ENCODE measurements around the gene RBM46. TPM values are rescaled to one million over a fixed set of nuclear protein-coding genes. Genes with fewer than 3 reads are reported as not detected.

The RBM46 gene
- total RNA-seq, 1 experiment from 2014 or later, result not detected

- in situ Hi-C loops (cut with HindIII; ENCODE audit: low pct_unique_long_range_greater_than_20kb, low sequenced_read_pairs), result no loop called here
- no TSS peak for BruUV-seq (replicated peaks)
These were observed 42.0 kb upstream of the RBM46 start for GRCh38 chr4:154739111-154739510.

GRCh38 chr4:154740462-154740861, 40.6 kb upstream of the RBM46 start:
- ATAC-seq, result no peak
- no TSS peak for BruUV-seq (replicated peaks)
- Histone ChIP-seq H3K9me3 (ENCODE audit: control insufficient read depth, insufficient read depth, low read depth, low read length) (no peaks in the 10 kb centered on the region), H3K4me3 (ENCODE audit: low read depth in 2 of 2, low read length in 2 of 2) (no peak overlapping the region), H3K36me3 (ENCODE audit: control insufficient read depth, insufficient read depth, low read length) (no peaks in the 10 kb centered on the region), H3K27me3 (ENCODE audit: control insufficient read depth, insufficient read depth, low read length) (no peaks in the 10 kb centered on the region; the same call in 1 of the 2 replicates), H3K27ac (ENCODE audit: low read length) (no peak overlapping the region), H3K4me1 (ENCODE audit: control insufficient read depth, insufficient read depth, low read length) (no peaks in the 10 kb centered on the region)
- DNase-seq (ENCODE audit: low read depth, low spot score), result no peak
- CTCF ChIA-PET, result no interaction called here
- TF ChIP-seq TCF7L2 (IDR thresholded peaks at IDR 0.05; ENCODE audit: low read depth, low read length) (no peak), REST (IDR thresholded peaks at IDR 0.05; ENCODE audit: insufficient read depth in 1 of 2, low read depth in 2 of 2, low read length in 1 of 2) (no peak)
- in situ Hi-C loops (cut with HindIII; ENCODE audit: low pct_unique_long_range_greater_than_20kb, low sequenced_read_pairs) (no loop called here), intact Hi-C loops (cut with micrococcal nuclease; ENCODE audit: unreplicated experiment) (no loop called here)
- POLR2A ChIA-PET, result no interaction called here

More at GRCh38 chr4:154739111-154739510, 42.0 kb upstream of the RBM46 start:
- ChIA-PET POLR2A (no interaction called here), CTCF (no interaction called here)
- Histone ChIP-seq H3K4me1 (ENCODE audit: control insufficient read depth, insufficient read depth, low read length) (no peaks in the 10 kb centered on the region), H3K36me3 (ENCODE audit: control insufficient read depth, insufficient read depth, low read length) (no peaks in the 10 kb centered on the region), H3K9me3 (ENCODE audit: control insufficient read depth, insufficient read depth, low read depth, low read length) (no peaks in the 10 kb centered on the region), H3K4me3 (ENCODE audit: low read depth in 2 of 2, low read length in 2 of 2) (no peak overlapping the region), H3K27me3 (ENCODE audit: control insufficient read depth, insufficient read depth, low read length) (no peaks in the 10 kb centered on the region; the same call in 1 of the 2 replicates), H3K27ac (ENCODE audit: low read length) (no peak overlapping the region)
- no peak for TF ChIP-seq CTCF (IDR thresholded peaks at IDR 0.05)
- no peak for TF ChIP-seq POLR2AphosphoS5 (IDR thresholded peaks at IDR 0.05; ENCODE audit: low read depth, low read length)
- TF ChIP-seq REST (IDR thresholded peaks at IDR 0.05; ENCODE audit: insufficient read depth in 1 of 2, low read depth in 2 of 2, low read length in 1 of 2), result no peak
- TF ChIP-seq TCF7L2 (IDR thresholded peaks at IDR 0.05; ENCODE audit: low read depth, low read length), result no peak
- TF ChIP-seq SIN3A (IDR thresholded peaks at IDR 0.05; ENCODE audit: borderline replicate concordance, insufficient read depth, low read depth, low read length), result no peak
- ATAC-seq (no peak), DNase-seq (ENCODE audit: low read depth, low spot score) (no peak)
- intact Hi-C loops (cut with micrococcal nuclease; ENCODE audit: unreplicated experiment), result no loop called here

Measured in Panc1 (cell line).